Right atrium auricular region (tissue), 2 donors: Measurements from ENCODE around the gene ACVR1B. TPM values are rescaled to one million over a fixed set of nuclear protein-coding genes. Genes with fewer than 3 reads are reported as not detected.

Experiments
- DNase-seq: peaks from one replicate; pipeline ENCODE4 v3.0.0-alpha.2; 2019; ENCODE audit warnings: low spot score
- H3K27ac ChIP-seq, 2 donors: fragments of 200-600 bp; sonication (generic); 1 replicate in 1 of 2; 2 replicates in 1 of 2; pipeline ENCODE4 v1.5.1; 2016 to 2019
- H3K27me3 ChIP-seq, 2 donors: fragments of 200-600 bp; sonication (generic); one replicate each; pipeline versions ENCODE4 v1.5.1 to v1.6.0; 2017 to 2019
- H3K36me3 ChIP-seq: fragments of 200-600 bp; sonication (generic); one replicate; pipeline ENCODE4 v1.5.1; 2016
- H3K4me1 ChIP-seq, 2 donors: fragments of 200-600 bp; sonication (generic); one replicate each; pipeline versions ENCODE4 v1.5.1 to v1.6.0; 2017 to 2019
- H3K4me3 ChIP-seq, 2 donors: fragments of 200-600 bp; sonication (generic); 1 replicate in 1 of 2; 2 replicates in 1 of 2; pipeline ENCODE4 v1.5.1; 2017 to 2019; ENCODE audit warnings: mild to moderate bottlenecking in 1 of 2, moderate library complexity in 1 of 2
- H3K9me3 ChIP-seq, 2 donors: fragments of 200-600 bp; sonication (generic); one replicate each; pipeline ENCODE4 v1.5.1; 2019
- CTCF ChIP-seq, 2 donors: fragments of 200-600 bp; sonication (generic); IDR thresholded peaks; one replicate each; pipeline ENCODE4 v1.5.1; 2019; ENCODE audit warnings: antibody characterized with exemption in 2 of 2
- total RNA-seq, 2 donors: library from RNA; depleted of rRNA; stranded (reverse); fragments of >200 nt; gene quantifications; one replicate each; pipeline ENCODE4 v1.1.0, GENCODE V29; 2016

Gene ACVR1B
- total RNA-seq, 2 donors from 2014 or later = 8.2 to 12.5 TPM

GRCh38 chr12:52041695-52042123 lies 90.2 kb downstream of the ACVR1B start:
- H3K36me3 ChIP-seq = no peaks in the 10 kb centered on the region
- H3K4me3 ChIP-seq = no peak overlapping the region
- DNase-seq = no peak
- H3K27ac ChIP-seq = peak overlapping the region; percentile 94 to 99
- H3K27me3 ChIP-seq = no peaks in the 10 kb centered on the region
- H3K4me1 ChIP-seq = peaks cover 0 to 88% of the 10 kb centered on the region in 2 donors
- no peaks in the 10 kb centered on the region for H3K9me3 ChIP-seq
- no peak for TF ChIP-seq CTCF (IDR thresholded peaks at IDR 0.05)

- Histone ChIP-seq H3K27me3 (no peaks in the 10 kb centered on the region), H3K4me3 (no peak overlapping the region), H3K27ac (peak overlapping the region; percentile 94 to 99), H3K36me3 (no peaks in the 10 kb centered on the region), H3K4me1 (peaks cover 0 to 98% of the 10 kb centered on the region in 2 donors), H3K9me3 (no peaks in the 10 kb centered on the region)
- no peak for TF ChIP-seq CTCF (IDR thresholded peaks at IDR 0.05)
- no peak for DNase-seq
These were observed 91.3 kb downstream of the ACVR1B start for GRCh38 chr12:52042706-52043385.

- no peaks in the 10 kb centered on the region for H3K9me3 ChIP-seq
- H3K4me3 ChIP-seq = peak overlapping the region; percentile 33 to 51
- no peaks in the 10 kb centered on the region for H3K27me3 ChIP-seq
- no peak for DNase-seq
- H3K36me3 ChIP-seq = no peaks in the 10 kb centered on the region
- H3K4me1 ChIP-seq = peaks cover 0 to 93% of the 10 kb centered on the region in 2 donors
- H3K27ac ChIP-seq = peak overlapping the region; percentile 94 to 99
- no peak for TF ChIP-seq CTCF (IDR thresholded peaks at IDR 0.05)
These were observed 92.1 kb downstream of the ACVR1B start for GRCh38 chr12:52043386-52044212.

- Histone ChIP-seq H3K9me3 (no peaks in the 10 kb centered on the region), H3K4me3 (peak overlapping the region; percentile 33 to 51), H3K4me1 (peaks cover 0 to 93% of the 10 kb centered on the region in 2 donors), H3K27me3 (no peaks in the 10 kb centered on the region), H3K36me3 (no peaks in the 10 kb centered on the region), H3K27ac (peak overlapping the region; percentile 94 to 99)
- no peak for TF ChIP-seq CTCF (IDR thresholded peaks at IDR 0.05)
- peak; percentile 94 for DNase-seq
These were observed 92.9 kb downstream of the ACVR1B start for GRCh38 chr12:52044292-52044983.

- no peaks in the 10 kb centered on the region for H3K9me3 ChIP-seq
- H3K27ac ChIP-seq = peak overlapping the region; percentile 94 to 99
- H3K36me3 ChIP-seq = no peaks in the 10 kb centered on the region
- no peak for TF ChIP-seq CTCF (IDR thresholded peaks at IDR 0.05)
- DNase-seq = no peak
- peaks cover 0 to 92% of the 10 kb centered on the region in 2 donors for H3K4me1 ChIP-seq
- peak overlapping the region in 1 of 2 donors; percentile 51 for H3K4me3 ChIP-seq
- no peaks in the 10 kb centered on the region for H3K27me3 ChIP-seq
These were observed 94.3 kb downstream of the ACVR1B start for GRCh38 chr12:52045794-52046199.

Other genes starting within 250 kb of the ACVR1B start
- gene FIGNL2, start 103.0 kb upstream of the ACVR1B start, total RNA-seq = under 1 TPM; 0.19 to 0.24 TPM
- gene ANKRD33, start 63.6 kb upstream of the ACVR1B start, total RNA-seq = not detected
- gene ACVRL1, start 44.2 kb upstream of the ACVR1B start, total RNA-seq = 10 to 100 TPM; 48.1 to 57.5 TPM
- gene TAMALIN, start 55.2 kb downstream of the ACVR1B start, total RNA-seq = 10 to 100 TPM; 17.6 to 23.2 TPM
- gene NR4A1, start 99.7 kb downstream of the ACVR1B start, total RNA-seq = 100 to 1,000 TPM; 150 to 238 TPM
- 10 to 100 TPM; 26.8 to 36.9 TPM for gene ATG101, start 118.3 kb downstream of the ACVR1B start, total RNA-seq
- 1 to 10 TPM in 1 of 2 donors, under 1 TPM in 1; 0.44 to 3.2 TPM for gene SMIM41, start 128.0 kb downstream of the ACVR1B start, total RNA-seq
- gene KRT80, start 240.3 kb downstream of the ACVR1B start, total RNA-seq = 1 to 10 TPM in 1 of 2 donors, under 1 TPM in 1; 0.30 to 1.5 TPM